Esophagus muscularis mucosa (tissue), 4 donors: ENCODE measurements around the gene FAM3B. TPM values are rescaled to one million over a fixed set of nuclear protein-coding genes. Genes with fewer than 3 reads are reported as not detected.

Source experiments
- DNase-seq: peaks from one replicate; pipeline ENCODE4 v3.0.0-alpha.2; 2017; ENCODE audit errors: extremely low spot score
- H3K27ac ChIP-seq, 4 donors: fragments of 200-600 bp; sonication (generic); replicated peaks in 1 of 4; 1 replicate in 3 of 4; 2 replicates in 1 of 4; pipeline ENCODE4 v1.5.1; 2016 to 2019; ENCODE audit warnings: mild to moderate bottlenecking in 1 of 4
- H3K27me3 ChIP-seq, 4 donors: fragments of 200-600 bp; sonication (generic); one replicate each; pipeline versions ENCODE4 v1.5.1 to v1.6.0; 2016 to 2019
- H3K36me3 ChIP-seq, 4 donors: fragments of 200-600 bp; sonication (generic); one replicate each; pipeline ENCODE4 v1.5.1; 2016 to 2019
- H3K4me1 ChIP-seq, 4 donors: fragments of 200-600 bp; sonication (generic); one replicate each; pipeline ENCODE4 v1.5.1; 2016 to 2019
- H3K4me3 ChIP-seq, 4 donors: fragments of 200-600 bp; sonication (generic); 1 replicate in 2 of 4; 2 replicates in 2 of 4; pipeline ENCODE4 v1.5.1; 2016 to 2019; ENCODE audit warnings: mild to moderate bottlenecking in 4 of 4, moderate library complexity in 1 of 4
- H3K9me3 ChIP-seq, 4 donors: fragments of 200-600 bp; sonication (generic); 1 replicate in 3 of 4; 2 replicates in 1 of 4; pipeline ENCODE4 v1.5.1; 2016 to 2019
- CTCF ChIP-seq, 3 experiments: fragments of 200-600 bp in 2 of 3; fragments of 450-650 bp in 1 of 3; sonication (generic) in 2 of 3; IDR thresholded peaks; one replicate each; pipeline ENCODE4 v1.5.1; 2017 to 2019; ENCODE audit warnings: antibody characterized with exemption in 3 of 3, mild to moderate bottlenecking in 2 of 3, moderate library complexity in 1 of 3
- EP300 ChIP-seq: sonication (generic); formaldehyde crosslinking; IDR thresholded peaks from one replicate; pipeline ENCODE4 v1.6.1; 2017; ENCODE audit warnings: antibody characterized with exemption
- POLR2A ChIP-seq: fragments of 450-650 bp; IDR thresholded peaks from one replicate; pipeline ENCODE4 v1.6.1; 2017; ENCODE audit warnings: antibody characterized with exemption, moderate library complexity, mild to moderate bottlenecking, low read depth
- POLR2AphosphoS5 ChIP-seq, 2 donors: sonication (generic); formaldehyde crosslinking; IDR thresholded peaks; one replicate each; pipeline ENCODE4 v1.6.1; 2017; ENCODE audit warnings: antibody characterized with exemption in 2 of 2
- WGBS: methylation state at CpG from one replicate; pipeline ENCODE4 v1.1.5; 2018; 5-methylcytosine and 5-hydroxymethylcytosine counted together
- intact Hi-C: fragments of 100-400 bp; cut with DNase I; formaldehyde crosslinking; loops from one replicate; pipeline ENCODE4 v1.15.1; 2023
- total RNA-seq, 4 donors: library from RNA; depleted of rRNA; stranded (reverse); fragments of >200 nt; gene quantifications; one replicate each; pipeline versions ENCODE4 v1.1.0 to v1.2.1, GENCODE V29; 2016

FAM3B gene
- total RNA-seq, 4 donors from 2014 or later: 0.45 TPM; not detected in 3

DNA sequence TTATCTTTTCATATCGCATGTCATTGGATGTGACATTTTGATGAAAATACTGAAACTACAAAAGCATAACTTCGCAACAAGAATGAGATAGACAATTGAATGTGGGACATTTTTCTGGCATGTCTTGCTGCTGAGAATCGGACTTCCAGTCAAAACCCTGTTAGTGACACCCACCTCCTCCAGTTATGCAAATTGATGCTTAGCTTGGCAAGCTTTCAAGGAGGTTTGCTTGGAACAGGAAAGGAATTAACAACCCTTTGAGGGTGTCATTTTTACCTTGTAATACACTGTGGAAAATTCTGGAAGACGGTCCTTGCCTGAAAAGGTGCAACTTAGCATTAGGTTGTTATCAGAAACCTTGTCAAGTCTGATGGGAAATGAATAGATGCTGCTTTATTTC, 38.8 kb upstream of the FAM3B start:
- no peak for DNase-seq
- Histone ChIP-seq H3K27me3 (peaks cover 0 to 4% (median 0%) of the 10 kb centered on the region in 4 donors), H3K4me1 (peaks cover 0 to 7% (median 0%) of the 10 kb centered on the region in 4 donors), H3K27ac (no peak overlapping the region), H3K4me3 (no peak overlapping the region), H3K9me3 (no peaks in the 10 kb centered on the region), H3K36me3 (peaks cover 0 to 38% (median 21%) of the 10 kb centered on the region in 4 donors)
- 61% methylated on average over 4 of the region's 4 CpGs for WGBS
- intact Hi-C loops: no loop called here
- TF ChIP-seq EP300 (no peak), POLR2A (no peak), CTCF (IDR thresholded peaks at IDR 0.05) (no peak), POLR2AphosphoS5 (IDR thresholded peaks at IDR 0.05) (no peak)

GRCh38 chr21:41280115-41280919, 36.3 kb upstream of the FAM3B start:
- Histone ChIP-seq H3K27ac (no peak overlapping the region), H3K27me3 (peaks cover 0 to 7% (median 0%) of the 10 kb centered on the region in 4 donors), H3K4me3 (no peak overlapping the region), H3K9me3 (no peaks in the 10 kb centered on the region), H3K4me1 (peaks cover 0 to 11% (median 2%) of the 10 kb centered on the region in 4 donors), H3K36me3 (peaks cover 0 to 20% (median 12%) of the 10 kb centered on the region in 4 donors)
- TF ChIP-seq CTCF (IDR thresholded peaks at IDR 0.05) (no peak), EP300 (no peak), POLR2AphosphoS5 (IDR thresholded peaks at IDR 0.05) (no peak), POLR2A (no peak)
- intact Hi-C loops: no loop called here
- 61% methylated on average over 12 of the region's 18 CpGs for WGBS
- peak; percentile 74 for DNase-seq

DNA sequence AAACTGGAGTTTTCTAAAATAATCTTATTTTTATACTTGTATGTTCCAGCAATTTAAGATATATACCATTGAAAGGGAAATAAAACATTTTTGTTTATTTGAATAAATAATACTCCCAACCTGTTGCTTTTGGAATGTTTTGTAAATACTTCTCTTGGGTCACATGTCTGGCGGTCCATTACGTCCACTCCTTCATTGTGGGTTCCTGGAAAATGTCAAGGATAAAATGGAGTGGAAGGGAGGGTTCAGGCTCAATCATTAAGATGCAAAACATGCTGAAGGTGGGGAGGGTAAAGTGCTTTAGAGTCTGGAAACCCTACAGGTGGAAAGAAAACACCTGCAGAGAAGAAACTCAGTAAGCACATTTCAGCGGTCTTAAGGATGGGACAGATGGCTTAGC, 34.2 kb upstream of the FAM3B start:
- Histone ChIP-seq H3K4me1 (peaks cover 0 to 11% (median 2%) of the 10 kb centered on the region in 4 donors), H3K4me3 (no peak overlapping the region), H3K27ac (no peak overlapping the region), H3K36me3 (no peaks in the 10 kb centered on the region), H3K27me3 (peaks cover 0 to 9% (median 0%) of the 10 kb centered on the region in 4 donors), H3K9me3 (no peaks in the 10 kb centered on the region)
- intact Hi-C loops: loop anchor here (2.0 kb wide), 1 partner anchor 178 kb away; no protein-coding TSS in a partner anchor
- WGBS: 60% methylated on average over 3 of the region's 3 CpGs
- no peak for TF ChIP-seq EP300
- TF ChIP-seq POLR2A: no peak
- TF ChIP-seq CTCF (IDR thresholded peaks at IDR 0.05): no peak
- no peak for TF ChIP-seq POLR2AphosphoS5 (IDR thresholded peaks at IDR 0.05)
- DNase-seq: no peak

DNA sequence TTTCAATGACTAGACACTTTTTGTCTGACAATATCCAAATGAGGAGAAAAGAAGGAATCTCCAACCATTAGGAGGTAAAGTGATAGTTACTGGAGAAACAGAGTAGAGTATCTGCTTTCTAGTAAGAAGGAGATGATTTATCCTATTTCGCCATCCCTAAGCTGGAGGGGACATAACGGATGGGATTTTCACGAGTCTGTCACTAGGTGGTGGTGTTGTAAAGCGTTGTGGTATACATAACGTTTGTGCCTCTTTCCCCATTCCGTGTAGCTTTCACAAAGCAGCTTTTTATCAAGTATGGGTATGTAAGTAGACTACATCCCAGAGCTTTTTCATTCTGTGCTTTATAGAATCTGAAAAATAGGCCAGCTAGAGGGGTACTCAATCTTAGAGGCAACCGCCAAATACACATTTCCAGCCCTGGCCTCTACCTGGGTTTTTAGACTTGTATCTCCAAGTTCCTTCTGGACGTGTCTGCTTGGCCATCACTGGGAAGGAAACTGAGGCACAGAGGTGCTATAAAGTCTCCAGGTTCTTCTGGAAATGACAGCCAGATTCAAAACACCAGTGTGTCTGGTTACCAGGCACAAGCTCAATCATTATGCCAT, 33.3 kb upstream of the FAM3B start:
- intact Hi-C loops: loop anchor here (2.0 kb wide), 1 partner anchor 177 kb away; no protein-coding TSS in a partner anchor
- Histone ChIP-seq H3K4me1 (peaks cover 0 to 11% (median 2%) of the 10 kb centered on the region in 4 donors), H3K4me3 (no peak overlapping the region), H3K27me3 (peaks cover 0 to 9% (median 0%) of the 10 kb centered on the region in 4 donors), H3K27ac (no peak overlapping the region), H3K36me3 (no peaks in the 10 kb centered on the region), H3K9me3 (no peaks in the 10 kb centered on the region)
- TF ChIP-seq EP300: no peak
- TF ChIP-seq POLR2A: no peak
- TF ChIP-seq CTCF (IDR thresholded peaks at IDR 0.05): peak; percentile 65 to 80 (median 77)
- peak; percentile 91 for DNase-seq
- WGBS: 8% methylated on average over 8 of the region's 8 CpGs
